PC-9 (cell line): Measurements from ENCODE around the gene KPNA4.

ENCODE experiments used
- EZH2 ChIP-seq: fragments of 200-600 bp; sonication (generic); IDR thresholded peaks from 2 replicates; pipeline ENCODE4 v1.8.0; 2017; ENCODE audit warnings: antibody characterized with exemption, low read depth
- TF ChIP-seq, protein P1 (sequence below): fragments of 200-600 bp; sonication (generic); conservative IDR thresholded peaks from 2 replicates; pipeline ENCODE4 v1.6.1; 2017; ENCODE audit warnings: mixed run types, antibody characterized with exemption, mild to moderate bottlenecking, moderate library complexity

DNA sequence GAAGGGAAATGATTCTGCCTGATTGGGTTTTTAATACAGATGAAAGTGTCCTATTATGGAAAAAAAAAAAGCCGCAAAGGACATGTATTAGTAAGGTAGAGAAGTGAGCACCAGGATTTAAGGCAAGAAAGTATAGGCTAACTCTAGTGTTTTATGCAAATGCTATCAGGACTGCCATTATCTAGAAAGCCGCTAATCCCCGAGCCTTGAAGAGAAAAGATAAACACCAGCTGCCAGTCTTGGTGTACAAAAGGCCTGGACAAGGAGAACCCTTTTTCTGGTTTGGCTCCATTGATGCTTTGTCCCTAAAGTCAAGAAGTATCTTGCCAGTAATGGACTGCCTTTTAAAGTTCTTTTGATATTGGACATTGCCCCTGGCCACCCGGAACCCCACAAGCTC, 107.2 kb downstream of the KPNA4 start:
- TF ChIP-seq, protein P1, sequence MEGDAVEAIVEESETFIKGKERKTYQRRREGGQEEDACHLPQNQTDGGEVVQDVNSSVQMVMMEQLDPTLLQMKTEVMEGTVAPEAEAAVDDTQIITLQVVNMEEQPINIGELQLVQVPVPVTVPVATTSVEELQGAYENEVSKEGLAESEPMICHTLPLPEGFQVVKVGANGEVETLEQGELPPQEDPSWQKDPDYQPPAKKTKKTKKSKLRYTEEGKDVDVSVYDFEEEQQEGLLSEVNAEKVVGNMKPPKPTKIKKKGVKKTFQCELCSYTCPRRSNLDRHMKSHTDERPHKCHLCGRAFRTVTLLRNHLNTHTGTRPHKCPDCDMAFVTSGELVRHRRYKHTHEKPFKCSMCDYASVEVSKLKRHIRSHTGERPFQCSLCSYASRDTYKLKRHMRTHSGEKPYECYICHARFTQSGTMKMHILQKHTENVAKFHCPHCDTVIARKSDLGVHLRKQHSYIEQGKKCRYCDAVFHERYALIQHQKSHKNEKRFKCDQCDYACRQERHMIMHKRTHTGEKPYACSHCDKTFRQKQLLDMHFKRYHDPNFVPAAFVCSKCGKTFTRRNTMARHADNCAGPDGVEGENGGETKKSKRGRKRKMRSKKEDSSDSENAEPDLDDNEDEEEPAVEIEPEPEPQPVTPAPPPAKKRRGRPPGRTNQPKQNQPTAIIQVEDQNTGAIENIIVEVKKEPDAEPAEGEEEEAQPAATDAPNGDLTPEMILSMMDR = no peak
- TF ChIP-seq EZH2 = no peak
